Measurements from ENCODE around the gene INA.

The INA gene

GRCh38 chr10:103277713-103278536, 987 bp downstream of the INA start:
- no peak overlapping the region for H3K27ac ChIP-seq
- TF ChIP-seq CTCF (conservative IDR thresholded peaks at IDR 0.05) (no peak), ZFX (IDR thresholded peaks at IDR 0.05) (no peak)

- H3K27ac ChIP-seq = no peak overlapping the region
- TF ChIP-seq ZFX (IDR thresholded peaks at IDR 0.05) (no peak), CTCF (conservative IDR thresholded peaks at IDR 0.05) (no peak)
Observed at GRCh38 chr10:103278537-103278823, 1.5 kb downstream of the INA start.

GRCh38 chr10:103278862-103279298, 1.9 kb downstream of the INA start:
- no peak for TF ChIP-seq CTCF (conservative IDR thresholded peaks at IDR 0.05)
- TF ChIP-seq ZFX (IDR thresholded peaks at IDR 0.05) = no peak
- H3K27ac ChIP-seq = no peak overlapping the region

GRCh38 chr10:103280031-103280430, 3.1 kb downstream of the INA start:
- TF ChIP-seq ZFX (IDR thresholded peaks at IDR 0.05) (no peak), CTCF (conservative IDR thresholded peaks at IDR 0.05) (no peak)
- H3K27ac ChIP-seq = no peak overlapping the region

GRCh38 chr10:103280506-103280905, 3.6 kb downstream of the INA start:
- no peak overlapping the region for H3K27ac ChIP-seq
- no peak for TF ChIP-seq ZFX (IDR thresholded peaks at IDR 0.05)
- TF ChIP-seq CTCF (conservative IDR thresholded peaks at IDR 0.05) = no peak

GRCh38 chr10:103281753-103282152, 4.8 kb downstream of the INA start:
- no peak for TF ChIP-seq CTCF (conservative IDR thresholded peaks at IDR 0.05)
- TF ChIP-seq ZFX (IDR thresholded peaks at IDR 0.05) = no peak
- no peak overlapping the region for H3K27ac ChIP-seq

GRCh38 chr10:103282961-103283360, 6.0 kb downstream of the INA start:
- H3K27ac ChIP-seq = no peak overlapping the region
- TF ChIP-seq ZFX (IDR thresholded peaks at IDR 0.05) (no peak), CTCF (conservative IDR thresholded peaks at IDR 0.05) (no peak)

Measured in C4-2B (cell line).